ENCODE measurements around the gene PDE4D.

The PDE4D gene

DNA sequence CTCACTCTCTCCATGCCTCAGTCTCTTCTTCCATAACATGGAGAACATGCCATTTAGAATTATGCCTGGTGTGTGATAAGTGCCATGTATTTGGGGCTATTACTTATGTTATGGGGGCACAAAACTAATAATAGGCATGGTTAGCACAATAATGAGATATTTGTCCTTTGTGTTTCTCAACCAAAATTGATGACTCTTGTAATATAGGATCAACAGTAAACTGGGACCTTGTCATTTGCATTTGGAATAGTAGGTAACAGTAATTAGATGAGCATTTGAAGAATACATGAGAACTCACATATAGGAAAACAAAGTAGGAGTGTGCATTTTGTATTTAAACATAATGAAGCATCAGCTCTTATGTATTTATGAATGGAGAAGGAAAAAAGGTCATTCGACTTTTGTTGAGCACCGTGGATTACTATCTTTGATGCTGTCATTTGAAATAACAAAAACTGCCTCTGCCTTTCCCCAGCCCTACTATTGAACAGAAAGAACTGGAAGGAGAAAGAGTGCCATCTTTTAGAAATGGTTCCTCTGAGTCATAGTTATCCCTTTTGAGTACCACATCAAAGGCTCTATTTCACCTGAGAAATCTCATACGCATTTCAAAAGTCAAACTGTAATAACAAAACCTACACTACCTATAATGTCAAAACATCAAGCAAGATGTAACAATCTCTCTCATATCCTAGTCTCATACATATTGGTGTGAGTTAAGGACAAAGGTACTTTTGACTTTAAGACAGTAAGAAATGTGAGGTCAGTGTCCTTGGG lies 655.2 kb downstream of the PDE4D start:
- no peak for DNase-seq

DNA sequence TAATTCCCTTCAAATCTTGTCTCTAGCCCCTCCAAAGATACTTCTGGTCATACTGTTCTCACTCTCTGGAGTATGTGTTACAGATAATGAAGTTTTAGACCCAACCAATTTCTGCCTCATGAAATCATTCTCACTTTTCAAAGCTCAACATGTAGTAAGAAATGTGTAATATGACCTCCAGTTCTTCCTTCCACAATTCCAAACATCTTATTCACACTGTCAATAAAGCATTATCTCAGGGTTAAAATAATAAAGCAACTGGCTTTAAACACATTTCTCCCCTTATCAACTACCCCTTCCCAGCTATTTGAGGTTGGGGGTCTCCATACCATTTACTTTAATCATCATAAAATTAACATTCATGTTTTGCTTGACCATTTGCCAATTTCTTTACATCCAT lies 656.5 kb downstream of the PDE4D start:
- no peak for DNase-seq

DNA sequence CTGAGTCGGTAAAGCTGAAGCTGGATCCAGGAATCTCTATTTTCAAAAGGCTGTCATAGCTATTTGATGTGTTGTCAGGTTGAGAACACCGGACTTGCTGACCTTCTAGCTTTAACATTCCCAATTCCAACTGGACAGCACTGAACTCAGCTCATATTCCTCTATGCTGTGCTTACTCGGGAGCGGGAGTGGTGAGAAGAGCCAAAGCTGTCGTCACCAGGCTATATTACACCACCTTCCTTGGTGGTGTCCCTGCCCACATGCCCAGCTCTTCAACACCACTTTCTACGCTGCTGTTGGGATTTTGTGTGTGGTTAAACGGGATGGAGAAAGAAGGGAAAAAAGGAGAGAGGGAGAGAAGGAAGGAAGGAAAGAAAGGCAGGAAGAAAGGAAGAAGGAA lies 657.1 kb downstream of the PDE4D start:
- no peak for DNase-seq

DNA sequence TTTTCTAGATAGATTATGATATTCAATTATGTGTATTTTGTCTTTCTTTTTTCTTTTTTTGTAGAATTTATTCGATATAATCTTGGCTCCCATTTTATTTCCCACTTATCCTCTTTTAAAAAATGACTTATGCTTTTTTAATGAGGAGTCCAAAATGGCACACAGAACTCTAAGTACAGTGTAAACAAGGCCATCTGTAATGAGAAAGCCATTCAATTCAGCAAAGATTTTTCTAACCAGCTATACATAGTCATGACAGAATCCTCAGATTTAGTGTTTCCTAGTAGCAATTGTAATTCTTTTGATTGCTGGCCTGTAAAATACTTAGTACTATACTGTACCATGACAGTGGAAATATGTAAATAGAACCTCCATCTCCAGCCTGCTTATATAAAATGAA lies 659.3 kb downstream of the PDE4D start:
- DNase-seq: no peak

DNA sequence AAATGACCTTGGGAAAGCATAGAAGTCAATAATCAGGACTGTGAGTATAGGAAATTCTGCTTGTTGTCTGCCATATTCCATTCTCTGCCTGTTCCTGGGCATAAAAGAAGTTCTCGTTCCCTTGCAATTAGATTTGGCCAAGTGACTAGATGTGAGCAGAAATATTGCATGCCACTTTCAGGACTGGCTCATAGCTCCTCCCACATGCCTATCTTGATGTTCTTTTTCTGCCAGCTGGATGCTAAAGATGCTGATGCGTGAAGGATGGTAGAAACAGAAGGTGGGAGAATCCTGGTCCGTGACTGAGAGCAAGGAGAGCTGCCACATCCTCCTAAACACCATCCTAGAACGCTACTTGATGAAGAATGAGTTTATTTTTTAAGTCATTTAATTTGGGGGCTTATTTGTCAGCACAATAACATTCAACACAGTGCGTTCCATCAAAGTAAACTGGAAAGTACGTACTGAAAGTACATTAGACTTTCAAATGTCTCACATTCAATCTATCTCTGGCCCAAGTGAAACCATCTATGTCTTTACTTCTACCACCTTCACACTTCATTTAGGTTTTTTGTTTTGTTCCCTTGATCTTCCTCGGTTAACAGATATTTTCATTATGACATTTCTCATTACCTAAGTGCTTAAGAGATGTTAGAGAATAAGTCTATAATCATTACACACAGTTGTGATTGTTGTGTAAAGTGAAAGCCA lies 662.1 kb downstream of the PDE4D start:
- DNase-seq: no peak

DNA sequence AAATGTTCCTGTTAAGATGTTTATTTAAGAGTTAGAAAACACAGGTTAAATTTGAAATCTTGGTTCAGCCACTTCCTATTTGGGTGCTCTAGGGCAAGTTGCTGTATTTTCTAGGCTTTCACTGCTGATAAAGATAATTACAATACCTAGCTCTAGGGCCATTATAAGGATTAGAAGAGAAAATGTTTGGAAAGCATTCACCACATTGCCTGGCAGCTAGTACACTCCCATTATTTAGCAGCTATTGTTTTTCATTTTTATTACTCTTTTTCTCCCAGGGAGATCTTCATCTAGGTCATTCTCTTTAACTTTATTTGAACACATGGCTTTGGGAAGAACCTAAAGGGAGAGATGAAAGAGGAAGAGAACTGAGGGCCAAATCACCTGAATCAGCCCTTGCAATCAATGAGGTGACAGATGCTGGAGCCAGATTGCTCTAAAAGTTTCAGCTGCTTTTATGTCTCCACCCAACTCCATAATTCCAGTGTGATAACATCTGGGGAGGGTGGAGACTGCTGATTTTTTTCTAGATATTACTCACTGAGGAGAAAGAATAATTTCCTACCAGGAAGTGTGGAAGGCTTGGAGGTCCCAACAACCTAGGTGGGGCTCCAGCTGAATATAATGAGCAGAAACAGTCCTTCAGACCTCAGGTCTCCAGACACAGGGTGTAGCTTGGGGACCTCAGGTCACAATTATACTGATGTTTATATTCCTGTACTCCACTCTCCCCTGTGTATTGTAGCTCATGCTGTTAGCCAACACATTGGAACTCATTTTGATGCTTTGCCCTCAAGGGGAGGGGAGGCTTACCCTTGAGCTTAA lies 670.6 kb downstream of the PDE4D start:
- DNase-seq: no peak

DNA sequence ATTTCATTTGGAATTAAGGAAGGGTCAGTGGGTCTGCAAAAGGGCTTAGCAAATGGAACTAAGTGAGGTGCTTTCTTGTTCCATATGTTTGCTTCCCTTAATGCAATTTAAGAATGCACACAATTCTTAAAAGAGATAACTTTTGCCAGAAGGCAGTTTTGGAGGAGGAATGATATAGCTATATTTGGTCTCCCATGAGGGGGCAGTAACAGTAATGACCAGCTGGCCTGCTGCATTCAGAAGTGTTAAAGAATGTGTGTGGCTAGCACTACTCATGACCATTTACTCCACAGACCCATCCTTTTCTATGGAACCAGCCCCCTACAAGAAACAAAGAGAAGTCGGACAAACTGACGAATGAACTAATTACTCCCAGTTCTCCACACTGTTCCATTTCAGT lies 671.8 kb downstream of the PDE4D start:
- DNase-seq: no peak

DNA sequence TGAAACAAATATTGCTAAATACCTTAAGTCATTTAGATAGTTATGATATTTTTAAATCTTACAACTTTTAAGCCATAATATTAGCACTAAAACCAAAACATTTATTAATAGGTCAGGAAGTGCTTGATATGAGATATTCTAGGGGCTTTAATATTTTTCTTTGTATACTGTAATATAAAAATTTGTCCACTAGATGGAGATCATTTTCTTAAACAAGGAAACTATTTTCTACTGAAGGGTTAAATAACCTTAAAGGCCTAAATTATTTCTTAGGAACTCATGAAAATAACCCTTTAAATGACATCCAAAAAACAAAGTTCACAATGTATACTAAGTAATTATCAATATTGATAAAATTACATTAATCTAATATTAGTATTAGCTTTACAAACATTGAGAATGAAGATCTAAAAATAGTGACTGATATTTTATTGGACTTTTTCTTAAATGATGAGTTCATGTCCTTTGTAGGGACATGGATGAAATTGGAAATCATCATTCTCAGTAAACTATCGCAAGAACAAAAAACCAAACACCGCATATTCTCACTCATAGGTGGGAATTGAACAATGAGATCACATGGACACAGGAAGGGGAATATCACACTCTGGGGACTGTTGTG lies 675.0 kb downstream of the PDE4D start:
- DNase-seq: no peak

DNA sequence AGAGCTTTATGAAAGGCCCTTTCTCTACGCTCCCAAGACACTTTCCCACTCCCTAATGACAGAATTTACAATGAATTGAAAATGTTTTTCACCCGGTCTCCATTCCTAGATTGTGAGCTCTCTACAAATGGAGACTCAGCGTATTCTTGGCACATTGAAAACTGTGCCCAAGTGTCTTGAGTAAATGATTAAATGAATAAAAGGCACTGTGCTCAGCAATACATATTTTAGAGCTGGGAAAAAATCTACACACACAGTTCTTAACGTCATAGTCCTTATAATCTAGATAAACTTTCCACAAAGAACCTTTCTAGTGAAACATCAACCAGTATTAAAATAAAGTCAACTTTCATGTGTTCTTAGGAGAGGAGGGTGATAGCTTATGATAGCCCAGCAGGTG lies 676.7 kb downstream of the PDE4D start:
- no peak for DNase-seq

DNA sequence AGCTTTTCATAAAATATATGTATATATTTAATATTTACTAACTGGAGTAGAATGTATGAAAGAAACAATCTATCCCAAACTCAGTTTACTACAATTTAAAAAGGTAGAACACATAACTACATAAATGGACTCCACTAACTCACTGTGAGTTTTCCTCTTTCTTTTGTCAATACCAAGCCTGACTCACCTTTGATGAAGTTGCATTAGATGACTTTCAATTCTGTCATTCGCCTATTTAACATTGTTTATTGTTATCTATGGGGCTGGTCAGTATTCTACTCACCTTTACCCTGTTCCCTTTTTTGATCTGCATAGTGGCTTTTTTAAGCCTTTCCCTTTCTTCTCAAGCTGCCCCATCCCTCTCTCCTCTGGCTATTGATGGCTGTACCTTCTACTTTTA lies 680.9 kb downstream of the PDE4D start:
- no peak for DNase-seq

DNA sequence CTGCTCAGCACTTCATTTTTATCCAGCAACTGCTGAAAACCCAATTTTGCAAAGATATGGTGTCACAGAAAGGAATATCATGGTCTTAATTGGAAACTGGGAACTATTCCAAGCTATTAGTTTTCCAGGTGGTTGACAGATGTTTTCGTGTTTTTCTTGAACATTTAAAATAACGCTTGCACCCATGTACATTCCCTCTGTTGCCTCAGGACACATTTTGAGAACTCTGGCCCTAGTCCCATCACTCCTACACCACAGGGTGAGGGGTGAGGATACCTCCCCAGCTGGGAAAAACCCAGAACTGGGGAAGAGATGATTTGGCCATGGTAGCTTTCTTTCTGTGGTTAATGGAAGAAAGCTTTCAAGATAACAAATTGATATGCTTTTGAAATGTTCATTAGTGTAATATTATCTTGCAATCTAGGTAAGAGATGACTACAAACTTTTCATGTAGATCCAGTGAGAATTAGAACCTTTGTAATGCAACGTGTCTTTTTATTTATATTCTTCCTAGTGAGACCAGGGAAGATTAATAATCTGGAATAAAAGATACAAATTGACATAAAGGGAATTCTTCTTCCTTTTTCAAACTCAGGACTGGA lies 683.7 kb downstream of the PDE4D start:
- DNase-seq: no peak

DNA sequence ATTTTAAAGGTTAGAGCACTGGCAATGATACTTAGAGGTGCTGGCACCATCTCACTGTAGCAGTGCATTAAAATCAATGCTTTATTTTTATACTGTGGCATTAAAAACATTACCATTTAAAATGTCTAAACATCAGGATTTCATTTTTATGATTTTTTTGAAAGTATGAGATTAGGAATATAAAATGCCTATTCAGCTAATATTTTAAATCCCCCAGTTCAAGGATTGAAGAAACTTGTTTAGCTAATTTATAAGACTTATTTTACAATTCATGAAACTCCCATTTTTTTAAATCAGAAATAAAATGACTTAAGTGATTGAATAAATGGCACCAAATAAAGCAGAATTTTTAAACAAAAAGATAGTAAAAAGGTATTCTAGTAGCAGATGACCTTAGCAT lies 685.1 kb downstream of the PDE4D start:
- no peak for DNase-seq

DNA sequence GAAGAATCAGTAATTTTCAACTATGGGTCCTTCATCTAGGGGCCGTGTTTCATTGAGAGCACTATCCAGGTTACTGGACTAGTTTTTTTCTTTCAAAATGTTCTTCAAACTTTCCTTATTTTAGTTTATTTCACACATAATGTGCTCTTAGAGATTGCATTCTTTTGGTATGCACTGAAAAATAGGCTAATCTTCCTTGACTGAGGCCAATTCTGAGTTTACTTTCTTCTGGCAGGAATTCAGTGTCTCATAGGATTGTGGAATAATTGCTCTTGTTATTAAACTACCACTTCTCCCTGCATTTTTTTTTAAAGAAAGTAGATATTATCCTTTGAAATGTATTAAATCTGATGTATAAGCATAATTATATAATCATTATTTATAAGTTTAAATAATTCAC lies 686.1 kb downstream of the PDE4D start:
- no peak for DNase-seq

DNA sequence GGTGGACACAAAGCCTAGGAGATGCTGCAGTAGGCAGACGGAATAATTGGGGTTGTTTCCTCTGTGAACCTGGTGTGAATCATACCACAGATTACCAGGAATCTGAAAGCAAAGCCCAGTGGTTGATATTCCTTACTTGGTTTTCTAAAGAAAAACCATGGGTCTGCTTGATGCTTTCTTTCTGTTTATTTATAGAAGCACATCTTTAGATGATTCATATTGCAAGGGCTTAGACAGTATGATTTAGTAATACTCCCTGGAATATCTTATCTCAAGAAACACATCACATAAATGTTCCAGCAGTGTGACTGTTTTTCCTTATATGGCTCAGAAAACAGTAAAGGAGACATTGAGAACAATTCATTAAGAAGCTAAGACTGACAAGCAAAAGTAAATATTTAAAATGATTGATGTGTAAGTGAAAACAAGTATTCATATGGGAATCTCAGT lies 687.4 kb downstream of the PDE4D start:
- no peak for DNase-seq

DNA sequence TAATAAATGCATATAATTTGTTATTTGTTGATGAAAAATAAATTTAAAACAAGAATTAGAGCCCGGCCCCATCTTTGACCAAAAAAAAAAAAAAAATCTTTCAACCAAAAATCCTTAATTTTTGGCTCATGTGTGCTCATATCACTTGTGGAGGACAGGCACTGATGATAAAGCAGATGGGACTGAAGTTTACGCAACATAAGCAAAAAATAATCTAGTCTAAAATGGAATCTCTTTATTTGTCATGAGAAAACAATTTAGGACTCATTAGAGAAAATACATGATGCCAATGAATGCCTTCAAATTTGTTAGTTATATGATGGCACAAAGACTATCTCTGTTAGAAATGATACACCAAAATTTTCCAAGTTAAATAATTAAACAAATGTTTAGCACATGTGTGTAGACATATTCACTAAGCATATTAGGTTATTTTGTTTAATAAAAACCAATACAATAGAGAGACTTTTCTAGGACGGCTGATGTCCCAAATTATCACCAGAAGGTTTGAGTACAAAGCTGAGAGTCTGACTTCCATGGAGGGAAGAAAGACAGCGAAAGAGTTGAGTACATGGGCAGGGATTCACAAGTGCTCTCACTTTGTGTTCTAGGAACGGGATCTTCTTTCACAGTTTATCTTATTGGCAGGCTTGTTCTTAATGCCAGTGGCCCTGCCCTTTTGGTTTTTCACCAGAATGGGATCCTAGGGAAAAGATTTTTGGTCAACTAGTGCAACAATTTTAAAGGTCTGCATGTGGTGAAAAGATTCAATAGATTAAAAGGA lies 689.2 kb downstream of the PDE4D start:
- DNase-seq: no peak

DNA sequence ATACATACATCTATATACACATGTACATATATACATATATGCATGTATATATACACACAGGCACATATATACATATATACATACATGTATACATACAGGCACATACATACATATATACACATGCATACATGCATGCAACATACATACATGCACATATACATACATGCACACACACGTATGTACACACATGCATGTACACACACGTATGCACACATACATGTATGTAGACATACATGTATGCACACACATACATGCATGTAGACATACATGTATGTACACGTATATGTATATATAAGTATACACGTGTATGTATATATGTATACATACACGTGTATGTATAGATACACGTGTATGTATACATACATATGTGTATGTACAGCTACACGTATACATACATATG lies 693.7 kb downstream of the PDE4D start:
- DNase-seq: no peak

DNA sequence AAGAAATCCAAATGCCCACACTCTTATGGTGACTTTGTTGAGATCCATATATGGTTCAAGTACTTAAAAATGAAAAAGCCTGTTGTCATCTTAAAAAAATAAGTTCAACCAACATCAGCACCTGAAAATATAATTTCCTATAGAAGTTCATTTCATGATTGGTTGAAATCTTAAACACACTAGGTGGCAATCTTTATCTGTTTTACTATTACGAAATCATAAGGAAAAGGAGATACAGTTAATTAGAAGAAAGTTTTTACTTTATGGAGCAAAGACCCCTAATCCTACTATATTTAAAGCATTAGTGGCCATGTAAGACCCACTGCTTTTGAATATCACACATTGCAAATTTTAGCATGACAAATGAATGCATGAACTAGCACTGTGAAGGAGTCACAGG lies 694.7 kb downstream of the PDE4D start:
- no peak for DNase-seq

DNA sequence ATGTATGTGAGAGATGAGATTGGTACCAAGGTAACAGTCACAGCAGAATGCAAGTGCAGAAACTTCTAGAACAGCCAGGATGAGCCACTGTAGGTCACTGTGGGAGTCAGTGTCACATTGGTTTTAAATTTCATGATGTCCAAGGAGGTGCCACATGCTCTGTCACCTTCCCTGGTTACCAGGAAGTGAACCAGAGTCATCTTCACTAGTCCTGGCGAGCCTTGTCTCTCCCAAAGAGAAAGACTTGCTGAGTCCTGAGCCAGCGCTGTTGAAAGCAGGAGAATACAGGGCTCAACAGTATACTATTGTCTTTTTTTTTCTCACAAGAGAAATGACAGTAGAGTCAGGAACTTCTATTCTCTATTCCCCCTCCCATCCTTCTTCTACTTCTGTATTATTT lies 695.2 kb downstream of the PDE4D start:
- DNase-seq: no peak

DNA sequence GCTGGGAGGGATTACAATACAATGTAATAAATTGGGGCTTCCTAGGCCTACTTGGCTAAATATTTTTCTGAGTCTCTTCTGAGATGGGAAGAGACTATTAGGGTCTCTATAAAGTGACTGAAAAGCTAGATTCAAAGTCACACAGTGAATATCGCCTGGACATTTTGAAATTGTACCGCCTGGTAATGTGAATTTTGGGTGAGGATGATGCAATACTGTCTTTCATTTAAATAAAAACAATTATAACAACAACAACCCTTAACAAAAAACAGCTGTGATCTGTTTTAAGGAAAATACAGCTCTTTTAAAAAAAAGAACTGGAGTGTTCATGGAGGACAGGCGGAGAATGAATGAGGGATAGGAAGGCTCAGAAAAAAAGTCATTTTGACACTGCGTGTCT lies 695.6 kb downstream of the PDE4D start:
- no peak for DNase-seq

DNA sequence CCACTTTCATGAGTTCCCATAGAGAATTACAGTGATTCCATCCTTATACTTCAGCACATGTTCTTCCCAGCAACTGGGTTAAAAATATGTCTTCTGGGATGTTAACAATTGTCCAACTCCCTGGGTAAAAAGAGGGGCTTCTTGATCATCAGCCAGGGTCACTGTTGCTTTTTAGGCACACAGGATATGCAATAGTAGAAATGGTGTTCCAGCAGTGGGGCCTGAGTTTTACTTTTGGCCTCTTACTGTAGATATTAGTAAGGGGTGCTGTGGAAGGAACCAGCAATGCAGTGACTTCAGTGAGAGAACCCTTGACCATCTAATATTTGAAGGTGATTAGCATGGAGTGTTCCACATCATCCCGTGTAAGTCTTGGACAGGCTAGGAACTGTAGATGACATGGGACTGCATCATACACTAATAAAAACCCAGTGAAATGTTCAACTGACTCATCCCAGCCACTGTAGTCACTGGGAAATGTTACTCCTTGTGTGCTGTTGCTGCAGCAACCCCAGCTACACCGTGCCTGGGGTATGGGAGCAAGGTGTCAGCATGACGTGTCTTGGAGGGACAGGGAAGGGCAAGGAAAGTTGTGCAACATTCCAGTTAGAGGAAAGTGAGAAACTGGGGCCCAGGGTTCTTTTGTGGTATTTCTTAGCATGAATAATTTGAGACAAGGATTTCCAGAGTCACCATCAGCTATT lies 699.8 kb downstream of the PDE4D start:
- no peak for DNase-seq

DNA sequence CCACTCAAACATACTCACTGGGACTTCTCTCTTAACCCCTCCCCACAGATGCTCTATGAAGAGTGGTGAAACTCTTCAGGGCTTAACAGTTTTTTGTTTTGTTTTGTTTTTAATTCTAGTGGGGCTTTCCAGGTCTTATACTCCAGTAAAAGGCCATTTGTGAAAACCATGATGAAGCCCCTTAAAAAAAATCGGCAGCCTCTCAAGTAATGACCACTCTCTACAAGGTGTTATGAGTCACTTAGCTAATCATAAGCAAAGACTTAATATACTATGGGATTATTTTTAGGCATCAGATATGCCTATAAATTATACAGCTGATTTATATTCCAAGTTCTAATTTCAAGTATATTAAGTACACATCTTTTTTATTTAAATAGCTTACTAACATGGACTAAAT lies 702.8 kb downstream of the PDE4D start:
- DNase-seq: no peak

All from activated T-cell treated with anti-CD3 and anti-CD28 coated beads for 4 hours (primary cell).